NAMALWA (cell line): Measurements from ENCODE around the gene SMPDL3A.

Source experiments
- DNase-seq: peaks from one replicate; pipeline ENCODE4 v3.0.0-alpha.2; 2015; ENCODE audit warnings: low spot score

Gene SMPDL3A

GRCh38 chr6:122803171-122803661 lies 14.2 kb downstream of the SMPDL3A start:
- no peak for DNase-seq

DNA sequence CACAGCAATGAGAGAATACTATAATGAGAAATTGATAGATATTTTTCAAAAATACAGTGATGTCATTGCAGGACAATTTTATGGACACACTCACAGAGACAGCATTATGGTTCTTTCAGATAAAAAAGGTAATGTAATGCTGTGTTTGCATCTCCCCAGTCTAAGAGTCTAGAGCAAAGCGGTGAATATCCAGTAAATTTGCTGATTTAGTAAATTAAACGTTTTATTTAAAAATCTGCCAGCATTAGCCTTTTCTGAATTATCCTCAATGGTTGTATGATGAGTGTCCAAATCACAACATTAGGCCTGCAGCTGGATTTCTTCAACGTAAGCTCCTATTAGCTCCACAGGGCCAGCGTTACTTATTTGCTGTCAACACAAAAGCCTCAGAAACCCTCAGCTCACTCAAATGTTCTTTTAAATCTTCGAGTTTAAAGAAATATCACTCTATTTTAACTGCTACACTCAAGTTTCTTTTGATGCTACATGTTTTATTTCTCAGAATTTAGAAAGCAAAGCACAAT lies 16.0 kb downstream of the SMPDL3A start:
- DNase-seq: no peak

- DNase-seq: no peak
These were observed 17.2 kb downstream of the SMPDL3A start for GRCh38 chr6:122806291-122806690.

DNA sequence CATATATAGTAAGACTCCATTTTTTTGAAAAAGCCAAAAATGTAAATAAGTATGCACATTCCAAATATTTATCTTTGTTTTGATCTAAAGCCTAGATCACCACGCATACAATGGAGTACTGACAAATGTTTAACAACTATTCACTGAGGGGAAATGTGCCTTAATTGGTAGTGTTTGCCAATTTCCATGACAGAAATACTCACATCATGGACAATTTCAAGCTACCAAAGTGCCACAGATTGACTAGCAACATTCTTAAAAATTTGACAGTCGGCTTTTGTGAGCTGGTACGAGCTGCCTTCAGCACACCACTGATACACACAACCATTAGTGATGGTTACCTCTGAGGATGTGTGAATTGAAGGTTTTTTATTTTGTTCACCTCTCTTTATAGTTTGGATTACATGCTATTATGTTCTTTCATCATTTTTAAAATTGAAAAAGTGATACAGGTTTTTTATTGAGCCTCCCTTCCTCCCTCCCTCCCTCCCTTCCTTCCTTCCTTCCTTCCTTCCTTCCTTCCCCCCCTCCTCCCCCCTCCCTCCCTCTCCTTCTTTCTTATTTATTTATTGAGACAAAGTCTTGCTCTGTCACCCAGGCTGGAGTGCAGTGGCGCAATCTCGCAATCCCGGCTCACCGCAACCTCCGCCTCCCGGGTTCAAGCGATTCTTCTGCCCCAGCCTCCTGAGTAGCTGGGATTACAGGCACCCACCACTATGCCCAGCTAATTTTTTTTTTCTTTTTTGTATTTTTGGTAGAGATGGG lies 19.2 kb downstream of the SMPDL3A start:
- no peak for DNase-seq

DNA sequence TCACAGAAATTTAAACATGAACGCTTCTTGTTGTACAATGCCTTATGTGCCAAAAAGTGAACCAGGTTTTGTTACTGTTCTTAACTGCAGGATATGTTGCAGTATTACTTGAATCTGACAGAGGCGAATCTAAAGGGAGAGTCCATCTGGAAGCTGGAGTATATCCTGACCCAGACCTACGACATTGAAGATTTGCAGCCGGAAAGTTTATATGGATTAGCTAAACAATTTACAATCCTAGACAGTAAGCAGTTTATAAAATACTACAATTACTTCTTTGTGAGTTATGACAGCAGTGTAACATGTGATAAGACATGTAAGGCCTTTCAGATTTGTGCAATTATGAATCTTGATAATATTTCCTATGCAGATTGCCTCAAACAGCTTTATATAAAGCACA lies 19.9 kb downstream of the SMPDL3A start:
- no peak for DNase-seq

GRCh38 chr6:122809691-122810090 lies 20.6 kb downstream of the SMPDL3A start:
- no peak for DNase-seq

DNA sequence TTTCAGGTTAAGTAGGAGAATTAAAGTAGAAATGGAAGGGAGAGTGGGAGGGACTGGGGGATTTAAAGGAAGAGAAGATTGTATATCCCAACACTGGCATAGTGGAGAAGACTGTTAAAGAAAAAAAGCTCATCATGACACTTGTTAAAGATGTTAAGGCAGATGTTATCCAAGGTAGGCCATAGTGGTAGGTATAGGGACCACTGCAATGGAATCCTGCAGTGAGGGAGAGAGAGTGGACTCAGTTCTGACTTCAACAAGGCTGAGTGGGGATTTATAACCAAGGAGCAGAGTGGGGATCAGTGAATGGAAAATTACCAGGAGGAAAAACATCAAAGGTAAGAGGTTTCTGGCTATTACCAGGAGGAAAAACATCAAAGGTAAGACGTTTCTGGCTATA lies 21.1 kb downstream of the SMPDL3A start:
- DNase-seq: no peak

- no peak for DNase-seq
These were observed 28.3 kb downstream of the SMPDL3A start for GRCh38 chr6:122817358-122817757.

GRCh38 chr6:122817766-122818165 lies 28.7 kb downstream of the SMPDL3A start:
- DNase-seq: no peak

GRCh38 chr6:122818866-122819265 lies 29.8 kb downstream of the SMPDL3A start:
- DNase-seq: no peak

GRCh38 chr6:122821095-122821494 lies 32.0 kb downstream of the SMPDL3A start:
- DNase-seq: no peak

DNA sequence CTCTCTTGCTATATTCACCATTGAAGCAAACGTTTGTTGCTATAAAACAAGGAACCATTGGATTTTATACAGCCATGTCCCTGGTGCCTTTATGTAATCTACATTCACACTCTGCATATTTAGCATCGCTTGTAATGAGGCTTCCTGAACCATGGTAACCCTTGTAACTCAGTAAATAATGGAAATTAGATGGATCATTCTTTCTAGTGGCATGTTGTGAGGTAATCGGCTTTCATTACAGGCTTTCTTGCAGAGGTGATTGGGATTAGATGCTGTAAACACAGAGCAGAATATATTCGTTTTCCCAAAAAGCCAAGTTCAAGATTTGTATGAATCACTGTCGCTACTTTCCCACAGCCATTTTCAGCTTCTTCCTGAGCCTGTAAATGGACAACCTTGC lies 36.1 kb downstream of the SMPDL3A start:
- no peak for DNase-seq

GRCh38 chr6:122829456-122829855 lies 40.4 kb downstream of the SMPDL3A start:
- no peak for DNase-seq

- no peak for DNase-seq
These were observed 42.5 kb downstream of the SMPDL3A start for GRCh38 chr6:122831511-122831910.

DNA sequence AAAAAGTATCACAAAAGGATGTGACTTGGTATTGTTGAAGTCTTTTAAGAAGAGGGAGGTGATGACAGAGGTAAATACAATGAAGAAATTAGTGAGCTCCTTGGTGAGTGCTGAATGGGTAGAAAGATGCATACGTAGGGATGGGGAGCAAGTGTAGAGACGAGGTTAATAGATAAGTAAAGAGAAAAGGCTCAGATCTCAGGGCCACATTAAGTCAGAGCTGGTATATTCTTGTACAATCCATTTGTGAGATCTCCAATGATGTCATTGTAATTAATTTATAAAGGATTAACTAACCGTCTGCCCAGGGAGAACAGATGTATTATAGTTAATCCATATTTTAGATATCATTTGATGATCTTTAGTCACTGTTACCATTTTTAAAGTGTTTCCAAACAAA lies 43.4 kb downstream of the SMPDL3A start:
- no peak for DNase-seq

DNA sequence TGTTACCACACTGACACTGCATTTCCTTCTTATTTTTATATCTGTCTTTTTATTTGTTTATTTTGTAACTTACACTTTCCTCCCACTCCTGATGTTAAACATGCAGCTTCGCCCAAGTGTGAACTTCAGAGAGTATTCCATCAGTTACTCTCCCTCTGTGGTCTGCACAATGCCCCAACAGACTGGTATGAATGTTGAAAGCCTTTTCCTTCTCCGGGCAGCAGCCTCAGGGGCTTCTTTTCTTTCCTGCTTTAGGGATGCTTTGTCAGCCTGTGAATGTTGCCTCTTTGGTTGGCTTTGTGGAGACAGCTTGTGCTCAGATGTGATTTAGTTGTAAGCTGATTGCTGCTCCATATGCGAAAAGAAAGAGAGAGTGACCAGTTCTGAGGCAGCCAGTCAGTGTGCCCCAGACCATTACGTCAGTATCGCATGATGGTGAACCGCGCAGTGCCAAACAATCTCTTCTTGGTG lies 44.0 kb downstream of the SMPDL3A start:
- DNase-seq: no peak

GRCh38 chr6:122838060-122838780 lies 49.2 kb downstream of the SMPDL3A start:
- peak; percentile 25 for DNase-seq

GRCh38 chr6:122839472-122839871 lies 50.4 kb downstream of the SMPDL3A start:
- DNase-seq: peak; percentile 83

DNA sequence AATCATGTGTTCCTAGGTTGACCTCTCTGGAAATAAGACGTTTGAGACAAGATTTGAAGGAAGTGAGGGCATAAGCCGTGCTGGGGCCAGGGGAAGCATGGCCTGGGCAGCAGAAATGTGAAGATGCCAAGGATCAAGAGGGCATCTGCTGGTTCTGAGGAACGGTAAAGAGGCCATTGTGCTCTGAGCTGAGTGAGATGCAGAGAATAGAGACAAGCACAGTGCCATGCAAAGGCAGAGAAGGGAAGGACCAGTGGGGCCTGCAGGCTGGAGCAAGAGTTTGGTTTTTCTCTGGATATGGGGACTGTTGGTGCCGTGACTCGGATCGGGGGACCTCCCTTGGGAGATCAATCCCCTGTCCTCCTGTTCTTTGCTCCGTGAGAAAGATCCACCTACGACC lies 50.8 kb downstream of the SMPDL3A start:
- DNase-seq: no peak

DNA sequence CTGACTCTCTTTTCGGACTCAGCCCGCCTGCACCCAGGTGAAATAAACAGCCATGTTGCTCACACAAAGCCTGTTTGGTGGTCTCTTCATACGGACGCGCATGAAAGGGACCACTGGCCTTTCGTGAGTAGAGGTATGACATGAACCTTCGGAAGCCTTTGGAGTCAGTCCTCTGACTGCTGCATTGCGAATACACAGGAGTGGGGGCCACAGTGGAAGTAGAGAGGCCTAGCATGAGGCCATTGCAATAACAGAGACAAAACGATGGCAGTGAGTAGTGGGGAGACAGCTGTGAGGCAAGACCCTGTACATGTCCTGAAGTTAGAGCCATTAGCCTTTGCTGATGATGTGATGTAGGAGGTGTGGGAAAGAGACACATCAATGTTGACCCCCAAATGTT lies 56.4 kb downstream of the SMPDL3A start:
- no peak for DNase-seq

- DNase-seq: no peak
These were observed 57.0 kb downstream of the SMPDL3A start for GRCh38 chr6:122845916-122846612.

- no peak for DNase-seq
These were observed 64.4 kb downstream of the SMPDL3A start for GRCh38 chr6:122853259-122853995.
